Osteocyte (in vitro differentiated cells): ENCODE results near the gene MLXIPL. TPM values are rescaled to one million over a fixed set of nuclear protein-coding genes. Genes with fewer than 3 reads are reported as not detected.
A peak's percentile ranks its signal among the peaks of the same experiment; 100 is the strongest.
"Not testable (repeated sequence)": the region's sequence is repeated elsewhere in the genome, so short reads cannot be mapped to it uniquely, and the experiment has no call there.

Source experiments
- DNase-seq: peaks from one replicate; pipeline ENCODE4 v3.0.0; 2021; ENCODE audit warnings: mixed read lengths; ENCODE audit not compliant: unreplicated experiment; ENCODE audit errors: extremely low spot score
- H3K27ac Mint-ChIP-seq: one replicate; pipeline ENCODE4 v1.8.0; 2021; ENCODE audit warnings: mild to moderate bottlenecking, mixed read lengths; ENCODE audit not compliant: unreplicated experiment
- H3K27me3 Mint-ChIP-seq: one replicate; pipeline ENCODE4 v1.8.0; 2021; ENCODE audit warnings: mixed read lengths; ENCODE audit not compliant: unreplicated experiment
- H3K36me3 Mint-ChIP-seq: one replicate; pipeline ENCODE4 v1.8.0; 2021; ENCODE audit warnings: mixed read lengths; ENCODE audit not compliant: unreplicated experiment
- H3K4me1 Mint-ChIP-seq: one replicate; pipeline ENCODE4 v1.8.0; 2021; ENCODE audit warnings: mixed read lengths; ENCODE audit not compliant: unreplicated experiment
- H3K4me3 Mint-ChIP-seq: one replicate; pipeline ENCODE4 v1.8.0; 2021; ENCODE audit warnings: mild to moderate bottlenecking, moderate library complexity, mixed read lengths; ENCODE audit not compliant: unreplicated experiment
- H3K9me3 Mint-ChIP-seq: one replicate; pipeline ENCODE4 v1.8.0; 2021; ENCODE audit warnings: mixed read lengths; ENCODE audit not compliant: unreplicated experiment
- CTCF ChIP-seq: fragments of 200-600 bp; sonication (generic); IDR thresholded peaks from 2 replicates; pipeline ENCODE4 v1.5.0; 2021; ENCODE audit warnings: antibody characterized with exemption, mild to moderate bottlenecking, moderate library complexity
- total RNA-seq: library from RNA; stranded (reverse); gene quantifications from 2 replicates; pipeline ENCODE4 v1.2.1, GENCODE V29; 2021

The MLXIPL gene
- total RNA-seq, 1 donor from 2014 or later = 0.43 TPM

DNA sequence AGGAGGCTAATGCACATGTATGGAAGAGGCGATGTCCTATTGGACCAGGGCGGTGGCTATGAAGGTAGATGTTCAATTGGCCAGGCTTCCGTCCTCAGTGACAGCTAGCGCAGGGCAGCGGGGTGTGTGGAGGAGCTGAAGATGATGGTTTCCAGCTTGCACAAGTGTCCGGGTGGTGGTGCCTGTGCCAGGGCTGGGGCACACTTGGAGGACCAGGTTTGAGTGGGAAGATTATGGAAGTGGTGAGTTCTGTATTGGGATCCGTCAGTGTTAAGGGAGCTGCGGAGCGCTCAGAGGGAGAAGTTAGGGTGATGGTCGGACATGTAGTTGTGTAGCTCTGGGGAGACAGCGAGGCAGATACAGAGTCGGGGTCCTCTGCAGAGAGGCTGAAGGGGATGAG lies 37.4 kb downstream of the MLXIPL start:
- H3K4me3 Mint-ChIP-seq = no peak overlapping the region
- H3K4me1 Mint-ChIP-seq = peaks cover under 1% of the 10 kb centered on the region
- H3K27ac Mint-ChIP-seq = no peak overlapping the region
- H3K36me3 Mint-ChIP-seq = no peaks in the 10 kb centered on the region
- H3K27me3 Mint-ChIP-seq = peaks cover 2% of the 10 kb centered on the region
- no peak for DNase-seq
- no peaks in the 10 kb centered on the region for H3K9me3 Mint-ChIP-seq
- TF ChIP-seq CTCF = no peak

- no peaks in the 10 kb centered on the region for H3K9me3 Mint-ChIP-seq
- DNase-seq = no peak
- peaks cover 2% of the 10 kb centered on the region for H3K27me3 Mint-ChIP-seq
- H3K36me3 Mint-ChIP-seq = no peaks in the 10 kb centered on the region
- no peak overlapping the region for H3K4me3 Mint-ChIP-seq
- peaks cover 4% of the 10 kb centered on the region for H3K4me1 Mint-ChIP-seq
- no peak for TF ChIP-seq CTCF
- no peak overlapping the region for H3K27ac Mint-ChIP-seq
Observed at GRCh38 chr7:73585196-73585595, 39.1 kb downstream of the MLXIPL start.

- H3K27me3 Mint-ChIP-seq = peaks cover 2% of the 10 kb centered on the region
- H3K4me3 Mint-ChIP-seq = no peak overlapping the region
- no peak for DNase-seq
- no peak overlapping the region for H3K27ac Mint-ChIP-seq
- no peaks in the 10 kb centered on the region for H3K36me3 Mint-ChIP-seq
- no peak for TF ChIP-seq CTCF
- no peaks in the 10 kb centered on the region for H3K9me3 Mint-ChIP-seq
- peaks cover 11% of the 10 kb centered on the region for H3K4me1 Mint-ChIP-seq
Observed at GRCh38 chr7:73582664-73583202, 41.6 kb downstream of the MLXIPL start.

GRCh38 chr7:73581006-73581405 lies 43.3 kb downstream of the MLXIPL start:
- H3K9me3 Mint-ChIP-seq, H3K27ac Mint-ChIP-seq, H3K36me3 Mint-ChIP-seq, H3K4me3 Mint-ChIP-seq, H3K27me3 Mint-ChIP-seq, DNase-seq: not testable (repeated sequence)
- H3K4me1 Mint-ChIP-seq = peaks cover 26% of the 10 kb centered on the region

- H3K9me3 Mint-ChIP-seq = no peaks in the 10 kb centered on the region
- peak within 1 kb of the TSS; percentile 87 for H3K4me3 Mint-ChIP-seq
- H3K4me1 Mint-ChIP-seq = peaks cover 27% of the 10 kb centered on the region
- H3K36me3 Mint-ChIP-seq = peaks cover 5% of the 10 kb centered on the region
- DNase-seq = peak; percentile 100
- TF ChIP-seq CTCF = peak; percentile 32
- no peaks in the 10 kb centered on the region for H3K27me3 Mint-ChIP-seq
- peak within 1 kb of the TSS; percentile 98 for H3K27ac Mint-ChIP-seq
Observed at GRCh38 chr7:73578342-73579128, 45.8 kb downstream of the MLXIPL start, which contains the start of gene TBL2. Gene TBL2, minus strand, starts transcription at chr7:73578579. Its CDS starts 30 bp downstream, at chr7:73578549.
